ENCODE measurements around the gene PCSK6.

PCSK6 gene

GRCh38 chr15:101445562-101446517 lies 43.7 kb downstream of the PCSK6 start:
- H3K9me3 Mint-ChIP-seq: peaks cover 4% of the 10 kb centered on the region
- H3K36me3 Mint-ChIP-seq: no peaks in the 10 kb centered on the region
- peaks cover 14% of the 10 kb centered on the region for H3K27me3 Mint-ChIP-seq
- H3K4me1 Mint-ChIP-seq: peaks cover 6% of the 10 kb centered on the region
- no peak for ATAC-seq
- H3K4me3 Mint-ChIP-seq: no peak overlapping the region
- no peak overlapping the region for H3K27ac Mint-ChIP-seq

GRCh38 chr15:101444807-101445508 lies 44.5 kb downstream of the PCSK6 start:
- H3K27ac Mint-ChIP-seq: no peak overlapping the region
- H3K27me3 Mint-ChIP-seq: peaks cover 6% of the 10 kb centered on the region
- H3K4me1 Mint-ChIP-seq: peaks cover 6% of the 10 kb centered on the region
- H3K4me3 Mint-ChIP-seq: no peak overlapping the region
- no peak for ATAC-seq
- peaks cover 4% of the 10 kb centered on the region for H3K9me3 Mint-ChIP-seq
- H3K36me3 Mint-ChIP-seq: no peaks in the 10 kb centered on the region

GRCh38 chr15:101444015-101444414 lies 45.5 kb downstream of the PCSK6 start:
- Mint-ChIP-seq H3K4me3 (no peak overlapping the region), H3K27me3 (peaks cover 3% of the 10 kb centered on the region), H3K9me3 (peaks cover 4% of the 10 kb centered on the region), H3K36me3 (no peaks in the 10 kb centered on the region), H3K4me1 (peaks cover 6% of the 10 kb centered on the region), H3K27ac (no peak overlapping the region)
- ATAC-seq: no peak

GRCh38 chr15:101442272-101442671 lies 47.2 kb downstream of the PCSK6 start:
- Mint-ChIP-seq H3K36me3 (no peaks in the 10 kb centered on the region), H3K27me3 (peaks cover 11% of the 10 kb centered on the region), H3K9me3 (peaks cover 10% of the 10 kb centered on the region), H3K27ac (no peak overlapping the region), H3K4me1 (peaks cover 6% of the 10 kb centered on the region), H3K4me3 (no peak overlapping the region)
- no peak for ATAC-seq

GRCh38 chr15:101441696-101442095 lies 47.8 kb downstream of the PCSK6 start:
- Mint-ChIP-seq H3K27me3 (peaks cover 11% of the 10 kb centered on the region), H3K4me1 (peaks cover 6% of the 10 kb centered on the region), H3K27ac (no peak overlapping the region), H3K9me3 (peaks cover 10% of the 10 kb centered on the region), H3K4me3 (no peak overlapping the region), H3K36me3 (no peaks in the 10 kb centered on the region)
- no peak for ATAC-seq

GRCh38 chr15:101440846-101441590 lies 48.5 kb downstream of the PCSK6 start:
- Mint-ChIP-seq H3K9me3 (peaks cover 10% of the 10 kb centered on the region), H3K4me1 (peaks cover 6% of the 10 kb centered on the region), H3K36me3 (no peaks in the 10 kb centered on the region), H3K27me3 (peaks cover 11% of the 10 kb centered on the region), H3K27ac (no peak overlapping the region), H3K4me3 (no peak overlapping the region)
- no peak for ATAC-seq

GRCh38 chr15:101439920-101440319 lies 49.6 kb downstream of the PCSK6 start:
- Mint-ChIP-seq H3K9me3 (peaks cover 6% of the 10 kb centered on the region), H3K4me3 (no peak overlapping the region), H3K4me1 (peaks cover 6% of the 10 kb centered on the region), H3K36me3 (no peaks in the 10 kb centered on the region), H3K27me3 (peaks cover 17% of the 10 kb centered on the region), H3K27ac (no peak overlapping the region)
- ATAC-seq: no peak

GRCh38 chr15:101439285-101439919 lies 50.1 kb downstream of the PCSK6 start:
- H3K27ac Mint-ChIP-seq: no peak overlapping the region
- no peak for ATAC-seq
- peaks cover 22% of the 10 kb centered on the region for H3K27me3 Mint-ChIP-seq
- no peak overlapping the region for H3K4me3 Mint-ChIP-seq
- H3K9me3 Mint-ChIP-seq: peaks cover 6% of the 10 kb centered on the region
- peaks cover 6% of the 10 kb centered on the region for H3K4me1 Mint-ChIP-seq
- H3K36me3 Mint-ChIP-seq: no peaks in the 10 kb centered on the region

GRCh38 chr15:101438482-101439284 lies 50.8 kb downstream of the PCSK6 start:
- H3K9me3 Mint-ChIP-seq: peaks cover 6% of the 10 kb centered on the region
- no peak overlapping the region for H3K27ac Mint-ChIP-seq
- peaks cover 30% of the 10 kb centered on the region for H3K27me3 Mint-ChIP-seq
- no peak for ATAC-seq
- H3K4me1 Mint-ChIP-seq: peaks cover 6% of the 10 kb centered on the region
- no peak overlapping the region for H3K4me3 Mint-ChIP-seq
- H3K36me3 Mint-ChIP-seq: no peaks in the 10 kb centered on the region

- peaks cover 6% of the 10 kb centered on the region for H3K4me1 Mint-ChIP-seq
- no peak overlapping the region for H3K4me3 Mint-ChIP-seq
- H3K36me3 Mint-ChIP-seq: no peaks in the 10 kb centered on the region
- ATAC-seq: no peak
- H3K27me3 Mint-ChIP-seq: peaks cover 38% of the 10 kb centered on the region
- no peak overlapping the region for H3K27ac Mint-ChIP-seq
- H3K9me3 Mint-ChIP-seq: peaks cover 6% of the 10 kb centered on the region
Observed at GRCh38 chr15:101437618-101438481, 51.7 kb downstream of the PCSK6 start.

- no peak for ATAC-seq
- Mint-ChIP-seq H3K9me3 (peaks cover 6% of the 10 kb centered on the region), H3K27me3 (peaks cover 44% of the 10 kb centered on the region), H3K36me3 (no peaks in the 10 kb centered on the region), H3K4me3 (no peak overlapping the region), H3K4me1 (peaks cover 4% of the 10 kb centered on the region), H3K27ac (no peak overlapping the region)
Observed at GRCh38 chr15:101437209-101437608, 52.3 kb downstream of the PCSK6 start.

GRCh38 chr15:101436526-101436925 lies 53.0 kb downstream of the PCSK6 start:
- ATAC-seq: no peak
- Mint-ChIP-seq H3K36me3 (no peaks in the 10 kb centered on the region), H3K27me3 (peaks cover 50% of the 10 kb centered on the region), H3K4me1 (no peaks in the 10 kb centered on the region), H3K9me3 (peaks cover 6% of the 10 kb centered on the region), H3K27ac (no peak overlapping the region), H3K4me3 (no peak overlapping the region)

- ATAC-seq: no peak
- H3K4me1 Mint-ChIP-seq: no peaks in the 10 kb centered on the region
- no peak overlapping the region for H3K4me3 Mint-ChIP-seq
- peaks cover 50% of the 10 kb centered on the region for H3K27me3 Mint-ChIP-seq
- H3K36me3 Mint-ChIP-seq: no peaks in the 10 kb centered on the region
- H3K9me3 Mint-ChIP-seq: peaks cover 6% of the 10 kb centered on the region
- H3K27ac Mint-ChIP-seq: no peak overlapping the region
Observed at GRCh38 chr15:101435761-101436160, 53.7 kb downstream of the PCSK6 start.

Measured in stimulated activated memory B cell treated with anti-CD40 and anti-IgM and Interleukin-4, amounts not matched to agents 10 μg/mL and 1 μg/mL and 100 μg/mL, for 72 hours (primary cell).